Stimulated activated CD8-positive, alpha-beta memory T cell treated with anti-CD3 and anti-CD28 coated beads, Interleukin-15, amount 100 ng/mL, for 24 hours (primary cell): Measurements from ENCODE around the gene NF2.

ENCODE experiments used
- DNase-seq: peaks from one replicate; pipeline ENCODE4 v3.0.0-alpha.2; 2020; ENCODE audit warnings: low read depth

NF2 gene

GRCh38 chr22:29723766-29724165 is 120.3 kb downstream of the NF2 start:
- no peak for DNase-seq

GRCh38 chr22:29724843-29725242 is 121.4 kb downstream of the NF2 start:
- DNase-seq: no peak

- DNase-seq: no peak
Measured at GRCh38 chr22:29726106-29726505, 122.7 kb downstream of the NF2 start.

- no peak for DNase-seq
Measured at GRCh38 chr22:29726512-29727130, 123.2 kb downstream of the NF2 start.

- no peak for DNase-seq
Measured at GRCh38 chr22:29727131-29727523, 123.7 kb downstream of the NF2 start.

GRCh38 chr22:29729161-29729560 is 125.7 kb downstream of the NF2 start:
- no peak for DNase-seq

GRCh38 chr22:29731058-29731850 is 127.8 kb downstream of the NF2 start:
- no peak for DNase-seq

GRCh38 chr22:29732883-29733282 is 129.4 kb downstream of the NF2 start:
- no peak for DNase-seq

GRCh38 chr22:29733362-29734201 is 130.1 kb downstream of the NF2 start:
- no peak for DNase-seq

GRCh38 chr22:29734406-29734805 is 131.0 kb downstream of the NF2 start:
- no peak for DNase-seq

- no peak for DNase-seq
Measured at GRCh38 chr22:29734838-29735237, 131.4 kb downstream of the NF2 start.

GRCh38 chr22:29735416-29735815 is 132.0 kb downstream of the NF2 start:
- DNase-seq: no peak

GRCh38 chr22:29737251-29738117 is 134.1 kb downstream of the NF2 start:
- DNase-seq: no peak

GRCh38 chr22:29738118-29738815 is 134.8 kb downstream of the NF2 start:
- no peak for DNase-seq

GRCh38 chr22:29739346-29739875 is 136.0 kb downstream of the NF2 start:
- DNase-seq: no peak

- DNase-seq: no peak
Measured at GRCh38 chr22:29740216-29740615, 136.8 kb downstream of the NF2 start.

- no peak for DNase-seq
Measured at GRCh38 chr22:29741926-29742325, 138.5 kb downstream of the NF2 start.

- DNase-seq: no peak
Measured at GRCh38 chr22:29742326-29742725, 138.9 kb downstream of the NF2 start.

- no peak for DNase-seq
Measured at GRCh38 chr22:29744902-29745301, 141.5 kb downstream of the NF2 start.

GRCh38 chr22:29747832-29748231 is 144.4 kb downstream of the NF2 start:
- DNase-seq: no peak
